Stimulated activated CD8-positive, alpha-beta memory T cell treated with anti-CD3 and anti-CD28 coated beads, Interleukin-12 subunit alpha, Interleukin-12 subunit beta, amount 100 ng/mL, for 24 hours (primary cell): Measurements from ENCODE around the gene FANCD2.
"Not testable (repeated sequence)": the region's sequence is repeated elsewhere in the genome, so short reads cannot be mapped to it uniquely, and the experiment has no call there.

Source experiments
- DNase-seq: peaks from one replicate; pipeline ENCODE4 v3.0.0-alpha.2; 2020; ENCODE audit errors: extremely low read depth

FANCD2 gene

GRCh38 chr3:10015461-10015904 is 10.8 kb upstream of the FANCD2 start:
- DNase-seq = no peak

GRCh38 chr3:10017636-10018292 is 8.5 kb upstream of the FANCD2 start:
- DNase-seq = peak; percentile 27

GRCh38 chr3:10018806-10019205 is 7.4 kb upstream of the FANCD2 start:
- not testable (repeated sequence) for DNase-seq

- no peak for DNase-seq
These were observed 6.9 kb upstream of the FANCD2 start for GRCh38 chr3:10019326-10019725.

GRCh38 chr3:10021856-10022775 is 4.1 kb upstream of the FANCD2 start:
- DNase-seq = no peak

- no peak for DNase-seq
These were observed 2.5 kb upstream of the FANCD2 start for GRCh38 chr3:10023587-10024310.

- DNase-seq = no peak
These were observed 793 bp upstream of the FANCD2 start for GRCh38 chr3:10025205-10026083.

- no peak for DNase-seq
These were observed 14.8 kb downstream of the FANCD2 start for GRCh38 chr3:10041034-10041433.

- DNase-seq = no peak
These were observed 21.6 kb downstream of the FANCD2 start for GRCh38 chr3:10047876-10048275.

- DNase-seq = not testable (repeated sequence)
These were observed 26.8 kb downstream of the FANCD2 start for GRCh38 chr3:10053054-10053453.

- DNase-seq = no peak
These were observed 28.9 kb downstream of the FANCD2 start for GRCh38 chr3:10055097-10055496.

- not testable (repeated sequence) for DNase-seq
These were observed 43.8 kb downstream of the FANCD2 start for GRCh38 chr3:10070077-10070476.

GRCh38 chr3:10074666-10075065 is 48.4 kb downstream of the FANCD2 start:
- no peak for DNase-seq

GRCh38 chr3:10081871-10082270 is 55.6 kb downstream of the FANCD2 start:
- DNase-seq = no peak

- no peak for DNase-seq
These were observed 59.5 kb downstream of the FANCD2 start for GRCh38 chr3:10085738-10086137.

GRCh38 chr3:10088256-10088655 is 62.0 kb downstream of the FANCD2 start:
- DNase-seq = no peak

GRCh38 chr3:10090179-10090578 is 63.9 kb downstream of the FANCD2 start:
- DNase-seq = no peak

- DNase-seq = not testable (repeated sequence)
These were observed 64.5 kb downstream of the FANCD2 start for GRCh38 chr3:10090774-10091173.

GRCh38 chr3:10091387-10091786 is 65.2 kb downstream of the FANCD2 start:
- not testable (repeated sequence) for DNase-seq

GRCh38 chr3:10093678-10094077 is 67.4 kb downstream of the FANCD2 start:
- DNase-seq = no peak

GRCh38 chr3:10099041-10099440 is 72.8 kb downstream of the FANCD2 start:
- DNase-seq = no peak
